GM19395 (cell line): ENCODE data around the gene GSE1.

Experiments
- ATAC-seq: cut with Tn5 transposase; IDR thresholded peaks from one replicate; pipeline ENCODE4 v1.9.1; 2021; ENCODE audit warnings: mild to moderate bottlenecking, moderate library complexity; ENCODE audit not compliant: unreplicated experiment

Gene GSE1

GRCh38 chr16:85645021-85645589 lies 32.0 kb downstream of the GSE1 start:
- no peak for ATAC-seq

GRCh38 chr16:85646358-85646907 lies 33.3 kb downstream of the GSE1 start:
- ATAC-seq, result no peak

DNA sequence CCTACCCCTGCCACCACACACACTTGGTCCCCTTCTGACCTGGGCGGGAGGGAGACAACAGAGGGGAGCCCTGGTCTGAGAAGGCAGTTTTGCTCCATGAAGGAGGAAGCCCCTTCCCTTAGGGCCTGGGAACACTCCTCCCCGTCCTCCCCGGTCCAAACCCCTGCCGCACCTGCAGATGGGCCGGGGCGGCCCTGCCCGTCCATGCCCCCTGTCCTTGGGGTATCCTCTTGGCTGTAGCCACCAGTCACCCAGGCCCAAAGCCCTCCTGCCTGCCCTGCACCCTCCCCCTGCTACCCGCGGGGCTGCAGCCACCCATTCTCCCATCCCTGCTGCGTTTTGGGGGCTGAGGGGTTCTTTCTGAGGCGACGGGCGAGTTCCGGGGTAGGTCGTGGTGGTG lies 33.9 kb downstream of the GSE1 start:
- no peak for ATAC-seq

DNA sequence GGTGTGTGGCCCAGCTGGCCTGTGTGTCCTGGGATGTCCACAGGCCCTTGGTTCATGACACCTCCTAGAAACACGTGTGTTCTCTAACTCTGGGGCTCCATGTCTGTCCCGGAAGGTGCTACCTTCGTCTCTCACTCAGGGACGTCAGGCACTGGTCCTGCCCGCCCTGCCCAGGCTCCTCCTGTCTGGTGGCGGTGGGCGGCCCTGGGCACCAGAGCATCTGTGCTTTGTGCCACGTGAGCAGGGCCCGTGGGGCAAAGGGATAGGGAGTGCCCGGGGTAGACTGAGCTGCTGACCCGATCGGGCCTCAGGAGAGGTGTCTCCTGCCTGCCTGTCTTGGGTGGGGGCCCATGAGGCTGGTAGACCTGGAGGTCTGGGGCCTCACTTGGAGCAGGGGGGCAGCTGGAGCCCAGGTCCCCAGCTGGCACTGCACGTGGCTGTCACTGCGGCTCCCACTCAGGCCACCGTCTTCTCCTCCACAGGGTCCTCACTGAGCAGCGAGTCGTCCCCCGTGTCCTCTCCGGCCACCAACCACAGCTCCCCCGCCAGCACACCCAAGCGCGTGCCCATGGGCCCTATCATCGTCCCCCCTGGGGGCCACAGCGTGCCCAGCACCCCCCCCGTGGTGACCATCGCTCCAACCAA lies 35.1 kb downstream of the GSE1 start:
- ATAC-seq, result no peak

- ATAC-seq, result no peak
Observed at GRCh38 chr16:85648805-85649204, 35.7 kb downstream of the GSE1 start.

GRCh38 chr16:85649411-85650134 lies 36.5 kb downstream of the GSE1 start:
- ATAC-seq, result no peak

DNA sequence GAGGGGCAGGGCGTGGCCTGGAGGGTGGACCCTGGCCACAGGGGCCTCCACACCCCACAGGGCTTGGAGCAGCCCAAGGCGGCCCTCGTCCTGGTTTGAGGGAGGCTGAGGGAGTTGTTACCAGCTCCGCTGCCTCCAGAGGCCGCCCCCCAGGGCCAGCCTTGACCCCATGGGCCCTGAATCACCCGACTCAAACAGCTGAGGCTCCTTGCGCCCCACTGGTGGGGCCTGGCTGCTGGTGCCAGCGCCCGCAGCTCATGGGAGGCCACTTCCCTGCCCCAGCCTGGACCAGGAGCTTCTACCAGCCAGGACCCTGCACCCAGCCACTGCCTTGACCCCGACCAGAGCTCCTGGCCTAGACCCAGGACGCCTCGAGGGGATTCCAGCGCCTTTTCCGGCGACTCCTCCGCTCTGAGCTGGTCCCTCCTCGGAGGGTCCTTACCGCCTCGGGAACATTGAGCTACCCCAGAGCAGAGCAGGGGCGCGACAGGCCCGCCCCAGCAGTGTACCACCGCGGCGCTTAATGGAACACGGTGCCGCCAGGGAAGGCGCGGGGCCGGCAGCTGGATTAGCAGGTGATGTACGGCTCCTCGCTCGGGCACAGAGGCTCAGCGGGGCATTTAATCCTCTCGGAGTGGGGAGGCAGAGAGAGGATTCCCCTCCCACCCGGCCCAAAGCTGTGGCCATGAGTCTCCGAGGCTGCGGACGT lies 37.2 kb downstream of the GSE1 start:
- no peak for ATAC-seq

DNA sequence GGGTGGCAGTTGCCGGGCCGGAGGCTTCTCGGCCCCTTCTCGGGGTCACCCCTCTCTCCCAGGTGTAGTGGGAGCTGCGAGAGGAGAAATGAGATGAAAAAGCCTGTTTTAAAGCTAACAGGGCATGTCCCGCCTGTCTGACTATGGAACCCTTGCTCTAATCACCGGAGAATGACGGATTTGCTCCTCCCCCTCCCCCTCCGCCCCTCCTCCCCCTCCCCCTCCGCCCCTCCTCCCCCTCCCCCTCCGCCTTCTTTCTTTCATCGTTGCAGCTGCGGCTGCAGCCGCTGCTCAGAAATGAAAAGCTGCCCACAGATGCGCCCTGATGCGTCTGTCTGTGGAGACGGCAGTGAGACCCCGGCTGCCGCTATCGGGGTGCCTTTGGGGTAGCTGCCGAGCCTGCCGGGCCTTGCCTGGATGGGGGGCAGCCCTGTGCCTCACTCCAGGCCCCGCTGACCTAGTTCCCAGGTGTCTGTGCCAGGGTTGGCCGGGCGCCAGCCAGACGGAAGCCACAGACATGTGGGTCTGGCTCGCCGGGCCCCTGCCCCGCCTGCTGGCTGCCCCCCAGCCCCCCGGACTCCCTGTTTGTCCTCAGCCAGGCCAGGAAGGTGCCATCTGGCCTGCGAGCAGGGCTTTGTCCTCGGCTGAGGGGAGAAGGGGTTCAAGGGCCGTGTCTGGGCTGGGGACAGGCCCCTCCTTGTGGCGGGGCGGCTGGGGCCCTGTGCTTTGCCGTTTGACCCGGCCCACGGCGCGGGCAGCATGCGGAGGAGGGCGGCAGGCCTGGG lies 37.9 kb downstream of the GSE1 start:
- ATAC-seq, result no peak

DNA sequence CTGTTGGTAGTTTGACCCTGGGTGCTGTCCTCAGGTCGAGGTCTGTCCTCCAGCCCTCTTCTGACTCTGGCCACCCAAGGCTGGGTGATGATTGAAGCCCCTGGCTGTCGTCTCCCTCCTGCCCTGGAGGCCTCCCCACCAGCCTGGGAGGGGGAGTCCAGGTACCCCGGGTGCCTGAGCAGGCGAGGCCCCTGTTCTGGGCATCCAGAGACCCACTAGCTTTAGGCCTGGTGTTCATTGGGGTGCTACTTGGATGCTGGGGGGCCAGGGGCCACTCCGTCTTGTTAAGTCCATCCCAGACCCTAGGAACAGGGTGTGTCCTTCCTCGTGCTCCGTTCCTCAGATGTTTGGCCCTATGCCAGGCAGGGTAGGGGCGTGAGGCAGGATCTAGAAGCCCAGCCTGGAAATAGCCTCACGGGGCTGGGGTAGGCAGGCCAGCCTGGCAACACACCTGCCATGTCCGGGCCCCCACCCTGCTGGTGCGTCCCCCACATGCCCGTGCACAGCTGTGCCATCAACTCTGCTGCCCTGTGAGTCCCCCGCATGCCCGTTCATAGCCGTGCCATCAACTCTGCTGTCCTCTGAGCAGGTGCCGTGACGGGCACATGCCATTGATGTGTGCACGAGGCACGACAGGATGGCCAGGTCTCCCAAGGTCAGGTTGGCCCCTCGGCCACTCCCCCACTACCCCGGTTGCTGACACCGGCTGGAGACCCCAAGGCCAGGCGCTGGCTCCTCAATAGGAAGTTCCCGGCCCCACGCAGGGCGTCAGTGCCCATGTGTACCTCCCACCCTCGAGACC lies 38.7 kb downstream of the GSE1 start:
- ATAC-seq, result no peak

GRCh38 chr16:85652431-85653221 lies 39.5 kb downstream of the GSE1 start:
- no peak for ATAC-seq

- ATAC-seq, result no peak
Observed at GRCh38 chr16:85653290-85653891, 40.3 kb downstream of the GSE1 start.

- no peak for ATAC-seq
Observed at GRCh38 chr16:85654251-85655095, 41.4 kb downstream of the GSE1 start.

DNA sequence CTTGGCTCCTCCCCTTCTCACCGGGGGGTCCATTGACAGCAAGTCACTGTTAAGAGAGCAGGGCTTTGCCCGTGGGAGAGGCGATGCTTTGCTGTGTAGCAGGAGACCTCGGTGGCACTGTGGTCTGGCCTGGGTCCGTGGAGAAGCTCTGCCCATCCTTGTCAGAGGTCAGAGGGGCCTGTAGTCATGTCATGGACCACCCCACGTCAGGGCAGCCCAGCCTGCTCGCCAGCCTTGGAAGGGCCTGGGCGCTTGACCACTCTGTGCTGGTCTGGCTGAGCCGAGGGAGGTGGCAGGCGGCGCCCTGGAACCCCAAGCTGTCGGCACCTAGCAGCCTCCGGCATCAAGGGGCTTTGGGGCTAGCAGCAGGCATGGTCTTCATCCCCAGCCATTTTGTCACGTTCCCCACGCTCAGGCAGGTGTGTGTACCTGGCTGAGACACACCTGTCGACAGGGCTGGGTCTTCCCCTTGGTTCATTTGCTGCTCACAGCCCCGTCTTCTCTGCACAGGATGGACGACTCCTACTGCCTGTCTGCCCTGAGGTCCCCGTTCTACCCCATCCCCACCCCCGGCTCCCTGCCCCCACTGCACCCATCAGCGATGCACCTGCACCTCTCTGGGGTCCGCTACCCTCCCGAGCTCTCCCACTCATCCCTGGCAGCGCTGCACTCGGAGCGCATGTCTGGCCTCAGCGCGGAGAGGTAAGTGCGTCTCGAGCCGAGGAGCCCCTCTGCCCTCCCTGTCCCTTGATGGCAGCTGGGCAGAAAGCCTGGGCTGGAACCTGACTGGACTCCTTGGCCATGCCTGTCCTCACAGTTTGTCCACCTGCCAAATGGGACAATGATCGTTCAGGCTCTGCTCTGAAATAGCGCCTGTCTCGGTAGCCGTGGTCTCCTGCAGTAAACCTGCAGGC lies 42.4 kb downstream of the GSE1 start:
- ATAC-seq, result no peak

DNA sequence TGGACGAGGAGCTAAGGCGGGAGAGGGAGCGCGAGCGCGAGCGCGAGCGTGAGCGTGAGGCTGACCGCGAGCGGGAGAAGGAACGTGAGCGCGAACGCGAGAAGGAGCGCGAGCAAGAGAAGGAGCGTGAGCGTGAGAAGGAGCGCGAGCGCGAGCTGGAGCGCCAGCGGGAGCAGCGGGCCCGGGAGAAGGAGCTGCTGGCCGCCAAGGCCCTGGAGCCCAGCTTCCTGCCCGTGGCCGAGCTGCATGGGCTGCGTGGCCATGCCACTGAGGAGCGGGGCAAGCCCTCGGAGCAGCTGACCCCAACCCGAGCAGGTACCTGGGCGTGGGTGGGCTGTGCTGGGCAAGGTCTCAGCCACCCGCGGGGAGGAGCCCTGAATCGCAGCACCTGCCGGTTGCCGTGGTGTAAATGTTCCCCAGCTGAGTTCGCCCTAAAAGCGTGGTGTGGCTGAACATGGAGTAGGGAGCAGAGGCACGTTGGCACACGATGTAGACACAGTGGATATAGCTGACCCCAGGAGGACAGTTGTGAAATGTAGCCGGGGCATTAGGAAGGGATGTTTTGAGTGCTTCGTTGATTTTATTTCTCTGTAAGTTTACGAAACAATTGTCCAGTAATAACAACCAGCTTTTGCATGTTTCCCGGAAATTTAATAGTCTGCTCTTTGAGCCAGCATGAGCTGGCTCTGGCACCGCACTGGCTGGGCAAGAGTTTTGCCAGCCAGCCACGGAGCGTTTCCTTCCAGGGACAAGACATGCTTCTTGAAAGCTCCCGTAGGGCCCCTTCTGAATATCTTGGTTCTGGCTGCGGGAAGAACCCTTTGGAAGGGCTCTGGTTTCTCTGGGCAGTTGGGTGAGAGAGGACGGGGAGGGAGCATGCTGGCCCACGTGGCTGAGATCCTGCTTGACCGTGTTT lies 43.5 kb downstream of the GSE1 start:
- no peak for ATAC-seq

- no peak for ATAC-seq
Observed at GRCh38 chr16:85657267-85657650, 44.1 kb downstream of the GSE1 start.

DNA sequence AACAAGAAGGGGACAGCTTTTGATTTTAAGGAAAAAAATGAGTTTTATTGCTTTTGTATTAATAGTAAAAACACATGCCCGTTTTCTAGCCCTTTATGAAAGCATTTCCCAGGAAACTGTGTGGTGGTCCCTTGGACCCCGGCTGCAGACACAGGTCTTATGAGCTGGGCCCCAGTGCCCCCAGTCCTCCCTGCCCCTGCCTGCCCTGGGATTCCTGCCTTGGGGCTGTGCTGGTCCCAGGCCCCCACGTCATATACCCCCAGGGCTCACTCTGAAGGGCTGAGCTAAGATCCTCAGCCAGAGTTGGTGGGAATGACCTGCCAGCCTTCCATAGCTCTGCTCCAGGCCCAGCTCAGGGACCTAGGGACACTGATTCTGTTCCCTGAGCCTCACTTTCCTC lies 44.9 kb downstream of the GSE1 start:
- no peak for ATAC-seq
